ENCODE results near the gene GON7.

GON7 gene

GRCh38 chr14:93228550-93228949 is 21.7 kb upstream of the GON7 start:
- H3K9me3 Mint-ChIP-seq = no peaks in the 10 kb centered on the region
- H3K4me1 Mint-ChIP-seq = no peaks in the 10 kb centered on the region
- no peaks in the 10 kb centered on the region for H3K27me3 Mint-ChIP-seq (ENCODE audit: low read depth)
- no peak overlapping the region for H3K4me3 Mint-ChIP-seq
- H3K36me3 Mint-ChIP-seq (ENCODE audit: low read depth) = peaks cover 49% of the 10 kb centered on the region
- no peak overlapping the region for H3K27ac Mint-ChIP-seq
- no peak for TF ChIP-seq CTCF (IDR thresholded peaks at IDR 0.05; ENCODE audit: unreplicated experiment in 3 of 3)

GRCh38 chr14:93223565-93223964 is 16.7 kb upstream of the GON7 start:
- no peak overlapping the region for H3K4me3 Mint-ChIP-seq
- no peaks in the 10 kb centered on the region for H3K4me1 Mint-ChIP-seq
- H3K36me3 Mint-ChIP-seq (ENCODE audit: low read depth) = peaks cover 68% of the 10 kb centered on the region
- H3K27me3 Mint-ChIP-seq (ENCODE audit: low read depth) = no peaks in the 10 kb centered on the region
- no peaks in the 10 kb centered on the region for H3K9me3 Mint-ChIP-seq
- TF ChIP-seq CTCF (IDR thresholded peaks at IDR 0.05; ENCODE audit: unreplicated experiment in 3 of 3) = no peak
- H3K27ac Mint-ChIP-seq = no peak overlapping the region

- Mint-ChIP-seq H3K4me3 (no peak overlapping the region), H3K36me3 (ENCODE audit: low read depth) (peaks cover 61% of the 10 kb centered on the region), H3K27ac (no peak overlapping the region), H3K9me3 (no peaks in the 10 kb centered on the region), H3K27me3 (ENCODE audit: low read depth) (no peaks in the 10 kb centered on the region), H3K4me1 (no peaks in the 10 kb centered on the region)
- TF ChIP-seq CTCF (IDR thresholded peaks at IDR 0.05; ENCODE audit: unreplicated experiment in 3 of 3) = no peak
These were observed 13.6 kb upstream of the GON7 start for GRCh38 chr14:93220509-93220908.

DNA sequence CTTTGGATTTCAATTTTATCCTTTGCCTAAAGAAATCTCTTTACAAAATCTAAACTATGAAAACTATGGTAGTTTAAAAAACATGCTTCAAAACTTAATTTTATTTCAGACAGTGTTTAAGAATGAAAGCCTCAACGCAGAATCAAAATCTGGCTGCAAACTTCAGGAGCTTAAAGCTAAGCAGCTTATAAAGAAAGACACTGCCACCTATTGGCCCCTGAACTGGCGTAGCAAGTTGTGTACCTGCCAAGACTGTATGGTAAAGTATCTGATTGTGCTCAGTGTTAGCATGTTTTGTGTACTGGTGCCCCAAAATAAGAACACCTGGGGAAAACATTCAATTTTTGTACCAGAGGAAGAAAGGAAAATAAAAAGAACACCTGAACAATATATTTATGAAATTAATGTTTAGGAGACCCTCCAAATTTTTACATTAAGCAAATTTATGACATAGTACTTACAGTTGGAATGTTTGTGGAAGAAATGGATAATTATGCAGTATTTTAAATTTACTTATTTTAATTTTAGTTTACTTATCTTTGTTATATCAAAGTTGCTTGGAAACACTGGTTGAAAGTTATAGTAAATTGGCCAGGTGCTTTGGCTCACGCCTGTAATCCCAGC is 12.3 kb upstream of the GON7 start:
- no peak overlapping the region for H3K27ac Mint-ChIP-seq
- peaks cover 61% of the 10 kb centered on the region for H3K36me3 Mint-ChIP-seq (ENCODE audit: low read depth)
- no peak overlapping the region for H3K4me3 Mint-ChIP-seq
- no peaks in the 10 kb centered on the region for H3K9me3 Mint-ChIP-seq
- H3K4me1 Mint-ChIP-seq = no peaks in the 10 kb centered on the region
- TF ChIP-seq CTCF (IDR thresholded peaks at IDR 0.05; ENCODE audit: unreplicated experiment in 3 of 3) = peak; percentile 39 to 61 (median 57)
- no peaks in the 10 kb centered on the region for H3K27me3 Mint-ChIP-seq (ENCODE audit: low read depth)

DNA sequence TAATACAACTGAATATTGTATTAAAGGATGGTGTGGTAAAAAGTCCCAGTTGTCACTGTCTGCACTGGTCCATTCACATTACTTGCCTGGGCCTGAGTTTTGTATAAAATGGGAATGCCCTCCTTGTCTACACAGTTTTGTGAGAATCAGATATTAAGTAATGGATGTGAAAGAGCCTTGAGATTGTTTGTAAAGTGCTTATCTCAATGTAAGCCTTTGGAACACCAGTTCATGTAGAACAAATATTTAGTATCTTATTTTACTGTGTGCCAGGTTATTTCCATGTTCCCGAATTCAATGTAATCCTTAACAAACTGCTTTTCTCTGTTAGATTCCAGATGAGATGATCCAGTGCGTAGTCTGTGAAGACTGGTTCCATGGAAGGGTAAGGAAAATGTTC is 7.7 kb upstream of the GON7 start:
- H3K9me3 Mint-ChIP-seq = no peaks in the 10 kb centered on the region
- no peaks in the 10 kb centered on the region for H3K27me3 Mint-ChIP-seq (ENCODE audit: low read depth)
- no peak overlapping the region for H3K4me3 Mint-ChIP-seq
- no peak for TF ChIP-seq CTCF (IDR thresholded peaks at IDR 0.05; ENCODE audit: unreplicated experiment in 3 of 3)
- no peak overlapping the region for H3K27ac Mint-ChIP-seq
- H3K4me1 Mint-ChIP-seq = no peaks in the 10 kb centered on the region
- H3K36me3 Mint-ChIP-seq (ENCODE audit: low read depth) = peaks cover 51% of the 10 kb centered on the region

DNA sequence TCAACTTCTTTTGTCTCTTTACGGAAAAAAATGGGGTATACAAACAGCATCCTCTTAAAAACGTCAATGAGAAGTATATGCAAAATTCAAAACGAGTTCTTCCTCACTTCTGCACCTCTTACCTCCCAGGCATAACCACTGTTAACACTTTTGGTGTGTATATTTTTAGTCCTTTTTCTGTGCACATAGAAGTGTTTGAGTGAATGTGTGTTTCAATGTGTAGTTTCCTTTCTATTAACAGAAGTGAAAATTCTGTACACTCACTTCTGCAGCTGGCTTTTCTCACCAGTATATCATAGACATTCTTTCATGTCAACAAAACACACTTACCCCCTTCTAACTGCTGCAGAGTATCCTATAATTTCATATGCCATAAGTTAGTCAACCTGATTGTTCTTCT is 5.6 kb upstream of the GON7 start:
- no peaks in the 10 kb centered on the region for H3K9me3 Mint-ChIP-seq
- peaks cover 42% of the 10 kb centered on the region for H3K36me3 Mint-ChIP-seq (ENCODE audit: low read depth)
- no peak overlapping the region for H3K4me3 Mint-ChIP-seq
- H3K4me1 Mint-ChIP-seq = peaks cover 12% of the 10 kb centered on the region
- H3K27ac Mint-ChIP-seq = no peak overlapping the region
- no peaks in the 10 kb centered on the region for H3K27me3 Mint-ChIP-seq (ENCODE audit: low read depth)
- TF ChIP-seq CTCF (IDR thresholded peaks at IDR 0.05; ENCODE audit: unreplicated experiment in 3 of 3) = no peak

All from nephron (organoid).